GM12878 (cell line): ENCODE measurements around the gene MORC4. TPM values are rescaled to one million over a fixed set of nuclear protein-coding genes. Genes with fewer than 3 reads are reported as not detected.

ENCODE experiments used
- ATAC-seq: fragments of 200-7000 bp; cut with Tn5 transposase; 3 replicates; pipeline ENCODE4 v1.9.1; 2020; ENCODE audit warnings: mild to moderate bottlenecking, moderate library complexity
- BruUV-seq: library from RNA; stranded (reverse); fragments of 400-500 nt; replicated peaks from 2 replicates; lab custom pipeline; 2021; lab: Mats Ljungman, UMichigan
- CTCF ChIA-PET: fragments of 300-600 bp; sonication (Branson Sonifier 250); formaldehyde crosslinking; extraction: SDS; loops from one replicate; lab custom pipeline; 2021; ENCODE audit warnings: inconsistent platforms; lab: Yijun Ruan, JAX
- POLR2A ChIA-PET: fragments of 350-600 bp; formaldehyde crosslinking; extraction: SDS; loops from one replicate; lab custom pipeline; 2021; ENCODE audit warnings: inconsistent platforms; lab: Charles Lee
- RAD21 ChIA-PET: fragments of 300-600 bp; sonication (Branson Sonifier 250); formaldehyde crosslinking; loops from one replicate; lab custom pipeline; 2023; ENCODE audit warnings: antibody characterized with exemption; ENCODE audit not compliant: unreplicated experiment; lab: Charles Lee
- SMC1A ChIA-PET: fragments of 300-600 bp; sonication (Branson Sonifier 250); formaldehyde crosslinking; loops from one replicate; lab custom pipeline; 2023; ENCODE audit not compliant: unreplicated experiment, uncharacterized antibody; lab: Charles Lee
- DNase-seq: peaks from one replicate; pipeline ENCODE4 v3.0.0-alpha.2; 2011; ENCODE audit warnings: low read depth, low spot score
- FAIRE-seq: peaks from 3 replicates; lab custom pipeline; 2011; peaks lifted over from hg19 to GRCh38; lab: Jason Lieb, UNC
- H2AFZ ChIP-seq: 2 replicates; pipeline ENCODE4 v1.6.0; 2011; ENCODE audit warnings: low read depth, low read length, control low read depth; ENCODE audit not compliant: control insufficient read depth
- H3K27ac ChIP-seq: 2 replicates; pipeline ENCODE4 v1.5.1; 2011; ENCODE audit warnings: control low read depth; ENCODE audit not compliant: control insufficient read depth, insufficient read depth
- H3K27me3 ChIP-seq, 2 experiments: replicated peaks in 1 of 2; 2 replicates each; pipeline versions ENCODE4 v1.6.0 to v1.6.1; 2011; ENCODE audit warnings: low read length in 1 of 2; ENCODE audit not compliant: control insufficient read depth in 2 of 2, insufficient read depth in 2 of 2
- H3K36me3 ChIP-seq, 2 experiments: 2 replicates each; pipeline ENCODE4 v1.5.1; 2011; ENCODE audit warnings: low read length in 1 of 2; ENCODE audit not compliant: control insufficient read depth in 2 of 2, insufficient read depth in 2 of 2
- H3K4me1 ChIP-seq: 2 replicates; pipeline ENCODE4 v1.6.1; 2011; ENCODE audit warnings: mild to moderate bottlenecking, low read length, moderate library complexity, mixed read lengths; ENCODE audit not compliant: control insufficient read depth, insufficient read depth
- H3K4me2 ChIP-seq: 2 replicates; pipeline ENCODE4 v1.6.0; 2011; ENCODE audit warnings: control low read depth; ENCODE audit not compliant: control insufficient read depth, insufficient read depth
- H3K4me3 ChIP-seq: fragments of 200-600 bp; sonication (generic); 2 replicates; pipeline ENCODE4 v1.5.1; 2016
- H3K79me2 ChIP-seq: 2 replicates; pipeline ENCODE4 v1.6.0; 2011; ENCODE audit warnings: low read length; ENCODE audit not compliant: control insufficient read depth, insufficient read depth
- H3K9ac ChIP-seq: 2 replicates; pipeline ENCODE4 v1.8.0; 2011; ENCODE audit warnings: low read length, control low read depth, mixed read lengths; ENCODE audit not compliant: control insufficient read depth, insufficient read depth
- H3K9me3 ChIP-seq: replicated peaks from 3 replicates; pipeline ENCODE4 v1.5.1; 2011; ENCODE audit warnings: mild to moderate bottlenecking, low read length; ENCODE audit not compliant: control insufficient read depth, insufficient read depth
- H4K20me1 ChIP-seq: 2 replicates; pipeline ENCODE4 v1.6.0; 2011; ENCODE audit not compliant: control insufficient read depth, insufficient read depth
- FOXK2 ChIP-seq: fragments of 450-650 bp; IDR thresholded peaks from 2 replicates; pipeline ENCODE4 v1.6.1; 2017; ENCODE audit warnings: mild to moderate bottlenecking, moderate library complexity
- PKNOX1 ChIP-seq: fragments of 450-650 bp; IDR thresholded peaks from 2 replicates; pipeline ENCODE4 v1.6.1; 2016; ENCODE audit warnings: mild to moderate bottlenecking
- POLR2AphosphoS2 ChIP-seq: IDR thresholded peaks from 2 replicates; pipeline ENCODE4 v1.6.1; 2011; ENCODE audit warnings: low read depth, mild to moderate bottlenecking, low read length, improper control_type of control experiment, moderate library complexity
- RUNX3 ChIP-seq: IDR thresholded peaks from 2 replicates; pipeline ENCODE4 v1.6.1; 2012; ENCODE audit warnings: low read length, inconsistent platforms
- SREBF1 ChIP-seq: IDR thresholded peaks from 2 replicates; pipeline ENCODE4 v1.6.1; 2012; ENCODE audit warnings: mild to moderate bottlenecking, low read length
- TBL1XR1 ChIP-seq: IDR thresholded peaks from 2 replicates; pipeline ENCODE4 v1.6.1; 2012; ENCODE audit warnings: low read depth, low read length, improper control_type of control experiment
- WRNIP1 ChIP-seq: IDR thresholded peaks from 2 replicates; pipeline ENCODE4 v1.6.1; 2011; ENCODE audit warnings: low read depth, low read length, improper control_type of control experiment, borderline replicate concordance
- WGBS: methylation state at CpG from one replicate; pipeline ENCODE4 v1.1.6; 2016; ENCODE audit warnings: low lambda C conversion rate; ENCODE audit not compliant: insufficient replicate concordance, insufficient coverage; ENCODE audit errors: missing lambda C conversion rate; 5-methylcytosine and 5-hydroxymethylcytosine counted together
- in situ Hi-C: fragments of 300-500 bp; cut with MboI; formaldehyde crosslinking; loops from 9 replicates; pipeline ENCODE4 v1.14.3; 2018; ENCODE audit warnings: mixed read lengths
- intact Hi-C: fragments of 100-400 bp; cut with micrococcal nuclease; formaldehyde crosslinking; loops from one replicate; pipeline ENCODE4 v1.14.2; 2022; ENCODE audit not compliant: unreplicated experiment
- polyA plus RNA-seq, 11 experiments: library from polyadenylated mRNA; depleted of rRNA in 4 of 11; unstranded in 6 of 11; stranded (reverse) in 5 of 11; fragments of >200 nt; fragmentation: Nextera tagmentation in 4 of 11; fragmentation: Illumina TruSeq in 1 of 11; extraction: Ambion mirVana in 4 of 11; extraction: Trizol in 1 of 11; gene quantifications; 1 replicate in 1 of 11; 2 replicates in 10 of 11; pipeline versions ENCODE4 v1.2.1 to v1.2.3, GENCODE V29; 2011 to 2016; ENCODE audit warnings: inconsistent platforms in 2 of 11, missing spikeins in 2 of 11, low read depth in 1 of 11
- total RNA-seq, 4 experiments: library from RNA; depleted of rRNA in 3 of 4; stranded (reverse); fragments of >200 nt in 3 of 4; fragmentation: Illumina TruSeq in 1 of 4; extraction: Trizol in 1 of 4; gene quantifications; 2 replicates each; pipeline versions ENCODE4 v1.2.1 to v1.2.3, GENCODE V29; 2013 to 2021
- TF ChIP-seq, protein P1 (sequence below): fragments of 450-650 bp; IDR thresholded peaks from 2 replicates; pipeline ENCODE4 v1.6.1; 2017; ENCODE audit warnings: mild to moderate bottlenecking, moderate library complexity
- TF ChIP-seq, protein P2 (sequence below): fragments of 150-350 bp; IDR thresholded peaks from 2 replicates; pipeline ENCODE4 v1.6.1; 2016; ENCODE audit warnings: low read depth, low read length

The MORC4 gene
- total and polyA plus RNA-seq, 10 of the 15 experiments (the other 5 are each of a cell fraction or from before 2014, with no cell fraction given), result 0.03 to 0.65 (median 0.26) TPM

GRCh38 chrX:107014936-107015335, 14.9 kb upstream of the MORC4 start (continued):
- TF ChIP-seq, protein P1, sequence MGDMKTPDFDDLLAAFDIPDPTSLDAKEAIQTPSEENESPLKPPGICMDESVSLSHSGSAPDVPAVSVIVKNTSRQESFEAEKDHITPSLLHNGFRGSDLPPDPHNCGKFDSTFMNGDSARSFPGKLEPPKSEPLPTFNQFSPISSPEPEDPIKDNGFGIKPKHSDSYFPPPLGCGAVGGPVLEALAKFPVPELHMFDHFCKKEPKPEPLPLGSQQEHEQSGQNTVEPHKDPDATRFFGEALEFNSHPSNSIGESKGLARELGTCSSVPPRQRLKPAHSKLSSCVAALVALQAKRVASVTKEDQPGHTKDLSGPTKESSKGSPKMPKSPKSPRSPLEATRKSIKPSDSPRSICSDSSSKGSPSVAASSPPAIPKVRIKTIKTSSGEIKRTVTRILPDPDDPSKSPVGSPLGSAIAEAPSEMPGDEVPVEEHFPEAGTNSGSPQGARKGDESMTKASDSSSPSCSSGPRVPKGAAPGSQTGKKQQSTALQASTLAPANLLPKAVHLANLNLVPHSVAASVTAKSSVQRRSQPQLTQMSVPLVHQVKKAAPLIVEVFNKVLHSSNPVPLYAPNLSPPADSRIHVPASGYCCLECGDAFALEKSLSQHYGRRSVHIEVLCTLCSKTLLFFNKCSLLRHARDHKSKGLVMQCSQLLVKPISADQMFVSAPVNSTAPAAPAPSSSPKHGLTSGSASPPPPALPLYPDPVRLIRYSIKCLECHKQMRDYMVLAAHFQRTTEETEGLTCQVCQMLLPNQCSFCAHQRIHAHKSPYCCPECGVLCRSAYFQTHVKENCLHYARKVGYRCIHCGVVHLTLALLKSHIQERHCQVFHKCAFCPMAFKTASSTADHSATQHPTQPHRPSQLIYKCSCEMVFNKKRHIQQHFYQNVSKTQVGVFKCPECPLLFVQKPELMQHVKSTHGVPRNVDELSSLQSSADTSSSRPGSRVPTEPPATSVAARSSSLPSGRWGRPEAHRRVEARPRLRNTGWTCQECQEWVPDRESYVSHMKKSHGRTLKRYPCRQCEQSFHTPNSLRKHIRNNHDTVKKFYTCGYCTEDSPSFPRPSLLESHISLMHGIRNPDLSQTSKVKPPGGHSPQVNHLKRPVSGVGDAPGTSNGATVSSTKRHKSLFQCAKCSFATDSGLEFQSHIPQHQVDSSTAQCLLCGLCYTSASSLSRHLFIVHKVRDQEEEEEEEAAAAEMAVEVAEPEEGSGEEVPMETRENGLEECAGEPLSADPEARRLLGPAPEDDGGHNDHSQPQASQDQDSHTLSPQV, result no peak
- TF ChIP-seq FOXK2 (no peak), SREBF1 (no peak), POLR2AphosphoS2 (no peak), WRNIP1 (no peak), TBL1XR1 (no peak)
- TF ChIP-seq, all 136 proteins: peak for 0

- no peaks in the 10 kb centered on the region for H4K20me1 ChIP-seq
- no peaks in the 10 kb centered on the region for H3K4me1 ChIP-seq
- no peak for ATAC-seq
- H3K36me3 ChIP-seq, result no peaks in the 10 kb centered on the region
- POLR2A ChIA-PET, result no interaction called here
- CTCF ChIA-PET, result no interaction called here
- no peak overlapping the region for H3K4me2 ChIP-seq
- no peak overlapping the region for H2AFZ ChIP-seq
- BruUV-seq, result no TSS peak
- 24% methylated on average over 4 of the region's 4 CpGs for WGBS
- TF ChIP-seq, protein P2, sequence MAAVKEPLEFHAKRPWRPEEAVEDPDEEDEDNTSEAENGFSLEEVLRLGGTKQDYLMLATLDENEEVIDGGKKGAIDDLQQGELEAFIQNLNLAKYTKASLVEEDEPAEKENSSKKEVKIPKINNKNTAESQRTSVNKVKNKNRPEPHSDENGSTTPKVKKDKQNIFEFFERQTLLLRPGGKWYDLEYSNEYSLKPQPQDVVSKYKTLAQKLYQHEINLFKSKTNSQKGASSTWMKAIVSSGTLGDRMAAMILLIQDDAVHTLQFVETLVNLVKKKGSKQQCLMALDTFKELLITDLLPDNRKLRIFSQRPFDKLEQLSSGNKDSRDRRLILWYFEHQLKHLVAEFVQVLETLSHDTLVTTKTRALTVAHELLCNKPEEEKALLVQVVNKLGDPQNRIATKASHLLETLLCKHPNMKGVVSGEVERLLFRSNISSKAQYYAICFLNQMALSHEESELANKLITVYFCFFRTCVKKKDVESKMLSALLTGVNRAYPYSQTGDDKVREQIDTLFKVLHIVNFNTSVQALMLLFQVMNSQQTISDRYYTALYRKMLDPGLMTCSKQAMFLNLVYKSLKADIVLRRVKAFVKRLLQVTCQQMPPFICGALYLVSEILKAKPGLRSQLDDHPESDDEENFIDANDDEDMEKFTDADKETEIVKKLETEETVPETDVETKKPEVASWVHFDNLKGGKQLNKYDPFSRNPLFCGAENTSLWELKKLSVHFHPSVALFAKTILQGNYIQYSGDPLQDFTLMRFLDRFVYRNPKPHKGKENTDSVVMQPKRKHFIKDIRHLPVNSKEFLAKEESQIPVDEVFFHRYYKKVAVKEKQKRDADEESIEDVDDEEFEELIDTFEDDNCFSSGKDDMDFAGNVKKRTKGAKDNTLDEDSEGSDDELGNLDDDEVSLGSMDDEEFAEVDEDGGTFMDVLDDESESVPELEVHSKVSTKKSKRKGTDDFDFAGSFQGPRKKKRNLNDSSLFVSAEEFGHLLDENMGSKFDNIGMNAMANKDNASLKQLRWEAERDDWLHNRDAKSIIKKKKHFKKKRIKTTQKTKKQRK, result no peak
- no peak for TF ChIP-seq PKNOX1
- no peak for TF ChIP-seq RUNX3
- TF ChIP-seq, all 136 proteins: peak for 0
- Histone ChIP-seq H3K4me3 (no peak overlapping the region), H3K27me3 (no peaks in the 10 kb centered on the region), H3K79me2 (no peaks in the 10 kb centered on the region), H3K27ac (no peak overlapping the region), H3K9me3 (no peaks in the 10 kb centered on the region; the same call in 2 of the 3 replicates), H3K9ac (no peak overlapping the region)
- in situ Hi-C loops (no loop called here), intact Hi-C loops (no loop called here)
- ChIA-PET SMC1A (no interaction called here), RAD21 (no interaction called here)
- no peak for DNase-seq
- FAIRE-seq, result no peak
These were observed 8.0 kb upstream of the MORC4 start for GRCh38 chrX:107008034-107008433.
